Suprapubic skin (tissue), 3 donors: ENCODE results near the gene WFIKKN1.

Experiments
- CTCF ChIP-seq, 2 donors: fragments of 200-600 bp in 1 of 2; fragments of 450-650 bp in 1 of 2; sonication (generic) in 1 of 2; IDR thresholded peaks; one replicate each; pipeline ENCODE4 v1.5.1; 2016 to 2019; ENCODE audit warnings: antibody characterized with exemption in 2 of 2, mild to moderate bottlenecking in 1 of 2, moderate library complexity in 1 of 2
- POLR2AphosphoS5 ChIP-seq, 3 donors: sonication (generic); formaldehyde crosslinking; IDR thresholded peaks; one replicate each; pipeline ENCODE4 v1.6.1; 2017; ENCODE audit warnings: antibody characterized with exemption in 3 of 3

- TF ChIP-seq CTCF (IDR thresholded peaks at IDR 0.05) (no peak), POLR2AphosphoS5 (IDR thresholded peaks at IDR 0.05) (no peak)
These were observed 453 bp upstream of the WFIKKN1 start for GRCh38 chr16:630249-630814.
